HG03095 (cell line): ENCODE results near the gene LSAMP.
"Not testable (repeated sequence)": the region's sequence is repeated elsewhere in the genome, so short reads cannot be mapped to it uniquely, and the experiment has no call there.

ENCODE experiments used
- ATAC-seq: cut with Tn5 transposase; IDR thresholded peaks from one replicate; pipeline ENCODE4 v1.9.1; 2021; ENCODE audit warnings: moderate library complexity; ENCODE audit not compliant: unreplicated experiment

The LSAMP gene

DNA sequence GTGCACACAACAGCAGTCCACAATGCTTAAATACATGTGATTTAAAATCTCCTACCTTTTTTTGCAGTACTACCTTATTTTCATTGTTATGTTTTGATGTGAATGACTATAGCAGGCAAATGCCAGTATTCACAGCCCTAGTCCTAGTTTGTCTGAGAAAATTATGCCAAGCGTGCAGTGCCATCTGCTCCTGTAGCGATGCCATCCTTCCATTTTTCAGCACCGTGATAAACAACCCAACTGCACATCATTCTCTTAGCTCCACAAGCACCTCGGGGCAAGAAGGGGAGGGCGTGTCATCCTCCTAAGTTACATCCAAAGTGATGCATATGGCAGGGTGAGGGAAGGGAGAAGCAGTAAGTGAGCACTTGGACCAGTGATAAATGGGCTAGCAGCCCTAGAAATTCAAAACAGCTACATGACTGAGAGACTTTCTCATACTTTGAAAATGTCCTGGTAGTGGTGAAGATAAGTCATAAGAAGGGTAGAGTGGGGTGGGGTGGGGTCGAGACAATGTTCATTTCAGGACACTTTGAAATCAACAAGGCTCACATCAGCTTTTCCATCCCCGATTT lies 198.8 kb downstream of the LSAMP start:
- ATAC-seq = no peak

DNA sequence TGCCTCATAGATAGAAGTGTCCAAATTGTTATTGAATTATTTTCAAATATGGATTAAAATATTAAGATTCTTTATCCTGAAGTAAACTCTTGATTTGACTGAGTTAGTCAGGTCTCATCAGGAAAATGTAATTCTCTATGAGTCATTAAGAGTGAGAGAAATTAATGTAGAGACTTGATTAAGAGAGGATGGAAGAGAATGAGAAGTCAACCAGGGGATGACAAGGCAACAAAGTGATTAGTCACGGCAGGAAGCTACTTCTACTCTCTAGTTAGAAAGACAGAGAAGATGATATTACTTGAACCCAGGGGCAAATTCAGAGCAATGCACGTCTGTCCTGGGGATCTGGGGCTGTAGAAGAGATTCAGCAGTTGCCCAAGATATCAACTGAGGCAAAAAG lies 202.5 kb downstream of the LSAMP start:
- ATAC-seq = no peak

DNA sequence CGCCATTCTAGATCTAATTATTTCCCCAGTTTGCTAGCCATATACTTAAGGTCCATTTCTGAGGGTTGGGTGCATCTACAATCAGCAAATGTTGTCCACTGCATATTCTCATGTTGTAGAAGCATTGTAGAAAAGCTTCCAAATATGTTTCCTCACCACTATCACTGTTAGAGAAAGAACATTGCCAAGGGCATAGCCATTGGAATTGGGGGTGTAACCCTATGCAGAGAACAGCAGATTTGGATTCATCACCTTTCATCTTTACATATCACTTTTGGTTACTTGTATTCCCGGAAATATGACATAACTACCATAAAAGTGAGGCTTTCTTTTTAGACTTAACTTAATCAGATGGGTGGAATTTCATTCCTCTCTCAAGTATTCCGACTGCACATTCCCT lies 203.6 kb downstream of the LSAMP start:
- no peak for ATAC-seq

DNA sequence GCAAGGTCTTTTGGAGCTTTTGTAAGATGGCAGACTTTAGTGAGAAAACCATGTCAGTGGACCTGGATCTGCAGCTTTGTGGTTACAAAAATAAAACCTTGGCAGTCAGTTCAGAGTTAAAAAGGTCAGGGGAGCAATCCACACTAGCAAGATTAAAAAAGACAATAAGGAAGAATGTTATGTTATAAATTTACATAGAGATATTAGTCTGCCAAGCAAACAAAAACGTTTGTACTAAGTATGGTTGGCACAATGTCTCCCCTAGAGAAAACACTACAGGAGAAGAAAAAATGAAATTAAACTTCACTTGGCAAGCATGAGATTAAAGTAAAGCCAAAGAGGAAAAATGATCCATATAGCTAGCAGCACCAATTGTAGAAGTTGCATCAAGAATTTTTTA lies 205.0 kb downstream of the LSAMP start:
- no peak for ATAC-seq

DNA sequence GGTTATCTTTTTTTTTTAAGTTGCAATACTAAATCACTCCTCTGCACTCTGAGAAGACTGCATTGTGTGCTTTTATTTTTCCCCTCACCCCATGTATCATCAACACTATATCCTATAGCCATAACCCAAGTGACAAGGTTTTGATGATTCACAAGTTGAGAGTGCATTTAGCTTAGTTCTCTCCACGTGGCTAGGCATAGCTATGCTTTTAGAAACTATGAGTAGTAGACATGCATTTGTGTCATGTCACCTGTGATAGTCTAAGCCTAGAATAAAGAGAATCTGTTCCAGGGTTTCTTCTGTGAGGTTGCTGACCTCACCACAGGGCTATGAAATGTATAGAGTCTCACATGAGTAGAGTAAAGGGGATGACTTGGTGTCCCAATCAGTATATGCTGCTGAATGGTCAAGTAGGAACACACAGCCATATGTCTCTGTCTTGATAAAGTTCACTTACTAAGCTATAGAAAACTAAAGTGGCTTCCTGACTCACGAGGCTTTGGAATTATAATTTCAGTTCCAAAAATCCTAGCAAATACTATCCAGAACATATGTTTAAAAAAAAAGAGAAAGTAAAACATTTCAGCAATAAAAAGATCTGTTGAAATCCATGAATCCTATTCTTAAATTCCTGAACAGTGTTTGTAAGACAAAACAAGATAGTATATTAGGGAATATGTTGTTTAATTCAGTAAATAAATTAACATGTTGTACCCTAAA lies 206.3 kb downstream of the LSAMP start:
- ATAC-seq = no peak

DNA sequence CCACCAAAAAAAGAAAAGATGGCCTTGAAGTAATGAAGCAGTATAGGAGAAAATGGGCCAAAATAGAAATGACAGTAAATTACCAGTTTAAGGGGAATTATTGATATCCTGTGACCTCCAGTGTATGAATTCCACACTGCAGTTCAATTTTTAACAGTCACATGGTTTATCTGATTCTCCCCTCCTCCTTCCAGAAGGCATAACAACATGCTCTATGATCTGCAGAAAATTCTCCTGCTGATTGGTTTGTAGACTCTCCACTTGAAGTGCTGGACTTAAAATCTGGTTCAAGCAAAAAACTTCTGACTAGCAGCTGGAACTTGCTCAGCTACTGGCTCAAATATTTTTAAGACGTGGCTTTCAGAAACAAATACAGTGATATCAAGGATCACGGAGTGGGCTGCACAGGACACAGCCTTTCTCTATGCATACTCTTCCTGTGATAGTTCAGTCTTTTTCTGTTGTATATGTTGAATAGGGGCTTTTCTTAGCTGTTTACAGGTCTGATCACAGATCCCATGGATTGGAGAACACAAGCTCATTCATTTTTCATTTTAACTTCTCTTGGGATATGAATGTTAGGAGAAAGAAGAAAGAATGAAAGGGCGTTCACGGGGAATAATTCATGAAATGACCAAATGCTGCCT lies 211.5 kb downstream of the LSAMP start:
- ATAC-seq = no peak

DNA sequence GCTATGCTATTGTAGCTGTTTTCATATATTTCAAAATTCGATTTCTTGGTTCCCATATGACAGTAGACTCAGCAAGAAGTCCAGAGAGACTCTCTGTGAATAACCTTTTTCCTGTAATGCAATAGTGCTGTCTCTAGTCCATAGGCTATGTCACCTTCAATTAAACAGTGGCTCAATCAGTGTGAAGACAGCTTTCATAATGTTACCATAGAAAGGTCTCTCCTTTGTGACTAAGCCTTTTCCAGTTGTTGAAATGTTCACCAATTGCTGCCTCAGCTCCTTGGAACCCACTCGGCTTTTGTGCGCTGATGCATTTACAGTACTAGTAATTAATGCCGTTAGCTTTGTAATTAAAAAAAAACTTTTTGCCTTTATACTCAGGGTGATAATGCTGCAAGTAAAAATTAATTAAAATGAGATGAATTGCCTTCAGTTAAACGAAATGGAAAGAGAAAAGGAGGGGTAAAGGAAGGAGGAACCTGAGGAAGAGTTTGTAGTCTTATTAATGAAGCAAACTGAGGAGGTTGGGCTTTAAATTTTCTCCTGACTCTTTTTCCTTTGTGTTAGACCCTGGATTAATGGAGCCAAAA lies 214.8 kb downstream of the LSAMP start:
- no peak for ATAC-seq

DNA sequence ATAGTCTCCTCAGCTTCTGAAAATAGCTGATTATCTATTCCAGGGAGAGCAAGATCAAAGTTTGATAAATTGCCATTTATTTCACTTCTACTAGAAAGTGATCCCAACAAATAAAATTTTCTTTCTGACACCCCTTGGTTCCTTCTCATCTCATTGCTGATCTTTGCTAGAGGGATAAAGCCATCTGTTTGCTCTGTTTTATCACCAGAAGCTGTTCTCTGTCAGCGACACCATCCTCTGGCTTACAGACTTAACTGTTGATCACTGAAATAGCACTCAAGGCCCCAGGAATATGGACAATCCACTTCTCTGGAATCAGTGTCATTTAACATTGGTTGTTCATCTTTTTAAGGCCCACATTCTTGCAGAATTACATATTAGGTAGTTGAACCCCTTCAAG lies 219.0 kb downstream of the LSAMP start:
- no peak for ATAC-seq

DNA sequence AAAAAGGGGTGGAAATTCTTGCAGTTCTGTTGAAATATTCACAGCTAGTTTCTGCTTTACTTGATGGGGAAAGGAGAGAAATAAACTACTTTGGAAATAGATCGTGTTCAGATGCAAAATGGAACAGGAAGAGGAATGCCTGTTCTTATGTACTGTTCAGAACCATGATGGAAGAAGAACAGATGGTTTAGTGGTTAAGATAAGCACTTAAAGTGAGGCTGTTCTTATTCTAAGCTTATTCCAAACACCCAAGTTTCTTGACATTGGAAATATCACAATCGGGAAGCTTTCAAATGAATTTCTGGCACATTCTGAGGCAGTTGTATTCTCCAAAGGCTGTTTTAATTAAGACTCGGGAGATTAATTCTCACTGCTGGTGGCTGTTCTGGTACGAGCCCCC lies 228.5 kb downstream of the LSAMP start:
- no peak for ATAC-seq

DNA sequence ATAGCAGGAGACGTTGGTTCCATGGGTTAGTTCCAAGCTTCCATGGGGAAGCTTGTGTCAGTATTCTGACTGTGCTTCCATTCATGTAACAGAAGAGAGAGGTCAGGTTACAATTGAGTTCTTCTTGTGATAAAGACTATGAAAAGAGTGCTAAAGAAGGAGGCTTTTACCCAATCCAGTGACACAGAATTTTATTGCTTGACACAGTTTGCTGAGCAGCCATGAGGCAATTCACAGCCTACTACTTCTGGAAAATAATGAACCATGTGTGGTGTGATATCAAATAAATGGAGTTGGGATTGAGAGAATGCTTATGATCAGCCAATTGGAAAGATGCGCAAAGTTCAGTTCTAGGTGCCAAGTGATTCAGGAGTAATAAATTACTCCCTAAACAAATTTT lies 233.4 kb downstream of the LSAMP start:
- ATAC-seq = no peak

DNA sequence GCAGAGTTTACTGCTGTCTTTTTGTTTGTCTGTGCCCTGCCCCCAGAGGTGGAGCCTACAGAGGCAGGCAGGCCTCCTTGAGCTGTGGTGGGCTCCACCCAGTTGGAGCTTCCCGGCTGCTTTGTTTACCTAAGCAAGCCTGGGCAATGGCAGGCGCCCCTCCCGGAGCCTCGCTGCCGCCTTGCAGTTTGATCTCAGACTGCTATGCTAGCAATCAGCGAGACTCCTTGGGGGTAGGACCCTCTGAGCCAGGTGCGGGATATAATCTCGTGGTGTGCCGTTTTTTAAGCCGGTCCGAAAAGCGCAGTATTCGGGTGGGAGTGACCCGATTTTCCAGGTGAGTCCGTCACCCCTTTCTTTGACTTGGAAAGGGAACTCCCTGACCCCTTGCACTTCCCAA lies 236.5 kb downstream of the LSAMP start:
- ATAC-seq = not testable (repeated sequence)

DNA sequence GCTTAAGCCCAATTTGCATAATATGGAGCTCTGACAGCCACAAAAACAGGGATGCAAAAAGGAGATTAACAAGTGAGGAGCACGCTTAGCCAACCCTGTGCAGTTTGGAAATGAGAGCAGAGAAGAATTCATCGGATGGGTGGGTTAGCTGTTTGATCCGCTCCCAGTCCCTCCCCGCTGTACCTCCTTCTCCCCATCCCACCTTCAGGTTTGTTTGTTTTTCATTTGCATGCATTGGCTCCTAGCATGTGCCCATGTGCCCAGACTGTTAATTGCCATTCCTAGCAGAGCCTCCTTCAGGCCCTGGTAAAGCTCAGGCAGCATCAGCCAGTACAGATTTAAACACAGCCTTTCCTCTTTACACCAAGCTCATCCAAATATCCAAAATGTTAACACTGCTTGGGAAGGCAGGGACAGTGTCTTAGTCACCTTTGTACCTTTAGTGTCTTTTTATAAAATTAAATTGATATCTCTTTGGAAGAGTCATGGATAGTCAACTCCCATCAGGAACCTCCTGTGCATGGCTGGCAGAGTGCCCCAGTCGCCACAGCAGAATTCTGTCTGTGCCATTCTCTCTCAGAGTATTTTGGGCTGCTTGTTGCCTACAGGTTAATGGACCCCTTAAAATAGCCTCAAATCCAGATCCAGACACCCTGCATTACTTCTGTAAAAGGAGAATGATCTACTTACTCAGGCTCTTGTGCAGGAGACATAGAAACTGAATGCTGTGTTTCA lies 244.2 kb downstream of the LSAMP start:
- no peak for ATAC-seq

DNA sequence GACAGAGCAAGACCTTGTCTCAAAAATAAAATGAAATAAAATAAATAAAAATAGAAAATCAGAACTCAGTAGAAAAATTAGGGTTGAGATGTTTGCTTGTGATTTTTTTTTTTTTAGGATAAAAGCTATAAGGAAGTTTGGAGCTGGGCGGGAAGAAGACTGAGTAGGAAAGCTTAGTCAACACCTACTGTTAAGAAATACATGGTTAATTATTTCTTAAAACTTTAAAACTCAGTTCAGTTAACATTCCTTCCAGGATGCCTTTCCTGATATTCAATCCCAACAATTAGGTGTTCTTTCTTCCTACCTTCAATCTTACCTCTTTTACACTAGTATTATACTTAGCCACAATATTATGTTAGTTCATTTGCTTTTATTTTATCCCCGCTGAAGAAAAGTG lies 246.2 kb downstream of the LSAMP start:
- ATAC-seq = no peak

DNA sequence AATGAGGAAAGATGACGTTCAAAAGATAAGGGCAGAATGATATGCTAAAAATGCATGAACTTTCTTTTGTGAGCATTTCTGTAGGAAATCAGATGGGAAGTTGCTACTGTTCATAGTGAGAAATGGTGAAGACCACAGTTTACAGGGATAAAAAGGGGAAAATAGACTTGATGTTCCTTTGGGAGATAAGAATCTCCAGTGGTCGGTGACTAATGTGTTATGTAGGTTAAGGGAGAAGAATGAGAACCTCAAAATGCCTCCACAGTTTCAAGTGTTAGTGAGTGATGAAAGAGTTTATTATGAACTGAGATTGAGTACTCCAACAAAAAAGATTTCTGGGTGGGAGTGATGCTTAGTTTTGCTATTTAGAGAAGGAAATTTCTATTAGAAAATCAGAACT lies 247.2 kb downstream of the LSAMP start:
- no peak for ATAC-seq

DNA sequence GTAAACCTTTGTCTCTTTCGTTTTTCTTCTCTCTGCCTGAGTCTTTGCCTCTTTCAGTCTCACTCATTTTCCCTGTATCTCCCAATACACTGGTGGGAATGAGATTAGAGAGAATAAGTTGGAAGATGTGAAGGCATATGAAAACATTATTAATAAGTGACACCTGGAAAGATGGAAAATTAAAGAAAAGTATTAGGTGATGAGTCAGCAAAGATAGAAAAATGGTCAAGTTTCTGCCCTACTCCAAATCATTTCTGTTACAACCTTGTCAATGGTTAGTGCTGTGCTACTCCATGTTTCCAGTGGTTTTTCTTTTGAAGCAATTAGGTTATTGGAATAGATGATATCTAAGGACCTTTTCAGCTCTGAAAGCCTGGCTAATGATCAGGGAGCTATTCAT lies 252.8 kb downstream of the LSAMP start:
- no peak for ATAC-seq

DNA sequence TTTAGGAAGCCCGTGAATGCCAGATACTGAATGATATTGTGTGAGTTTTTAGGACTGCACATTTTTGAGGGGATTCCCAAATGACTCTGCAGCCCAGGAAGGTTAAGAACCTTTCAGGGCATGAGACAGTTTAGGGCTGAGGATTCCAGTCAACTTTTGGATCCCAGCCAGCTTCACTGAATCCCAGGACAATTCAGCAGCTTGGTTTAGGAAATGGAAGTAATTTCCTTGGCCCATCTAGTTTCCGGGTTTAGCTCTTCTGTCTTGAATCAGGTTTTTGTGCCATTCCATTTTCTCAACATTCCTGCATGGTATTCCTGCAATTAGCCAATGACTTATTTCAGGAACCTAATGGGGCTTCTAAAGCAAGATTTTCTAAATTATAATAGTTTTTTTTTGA lies 253.9 kb downstream of the LSAMP start:
- ATAC-seq = no peak

DNA sequence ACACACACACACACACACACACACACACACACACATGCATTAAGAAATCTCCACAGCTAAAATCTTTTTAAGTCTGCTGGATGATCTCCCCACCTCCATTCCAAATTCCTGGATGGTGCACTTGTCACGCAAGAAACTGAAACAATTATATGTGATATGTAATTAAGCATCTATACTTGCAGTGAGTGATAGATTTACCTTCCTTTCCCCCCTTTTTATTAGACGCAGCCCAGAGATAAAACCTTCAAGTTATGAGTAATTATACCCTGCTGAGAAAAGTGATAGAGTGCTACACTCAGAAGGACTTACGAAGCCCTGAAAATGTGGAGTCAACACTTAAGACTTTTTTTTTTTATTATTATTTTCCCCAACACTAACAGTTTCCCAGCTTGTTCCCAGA lies 255.2 kb downstream of the LSAMP start:
- no peak for ATAC-seq

DNA sequence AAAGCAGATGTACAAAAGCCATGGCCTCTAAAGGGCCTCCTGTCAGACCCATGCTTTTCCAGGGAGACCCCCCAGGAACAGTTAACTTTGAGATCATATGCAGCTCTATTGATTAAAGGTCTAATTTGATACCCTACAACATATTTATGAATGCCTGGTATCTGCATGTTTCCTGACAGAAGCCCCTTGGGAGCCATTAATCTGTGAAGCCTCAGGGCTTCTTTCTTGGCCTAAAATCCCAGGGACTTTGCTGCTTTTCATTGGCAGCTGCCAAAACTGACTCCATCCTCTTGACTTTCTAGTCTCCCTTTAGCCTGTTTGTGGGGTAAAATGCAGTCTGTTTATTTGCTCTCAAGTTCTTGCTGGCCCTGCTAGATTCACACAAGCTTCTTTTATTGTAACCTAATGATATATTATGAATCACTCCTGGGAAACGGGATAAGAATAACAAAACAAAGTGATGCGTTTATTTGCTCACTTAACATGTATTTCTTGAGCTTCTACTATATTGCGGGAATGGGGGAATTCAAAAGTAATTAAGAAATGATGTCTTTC lies 257.0 kb downstream of the LSAMP start:
- no peak for ATAC-seq

DNA sequence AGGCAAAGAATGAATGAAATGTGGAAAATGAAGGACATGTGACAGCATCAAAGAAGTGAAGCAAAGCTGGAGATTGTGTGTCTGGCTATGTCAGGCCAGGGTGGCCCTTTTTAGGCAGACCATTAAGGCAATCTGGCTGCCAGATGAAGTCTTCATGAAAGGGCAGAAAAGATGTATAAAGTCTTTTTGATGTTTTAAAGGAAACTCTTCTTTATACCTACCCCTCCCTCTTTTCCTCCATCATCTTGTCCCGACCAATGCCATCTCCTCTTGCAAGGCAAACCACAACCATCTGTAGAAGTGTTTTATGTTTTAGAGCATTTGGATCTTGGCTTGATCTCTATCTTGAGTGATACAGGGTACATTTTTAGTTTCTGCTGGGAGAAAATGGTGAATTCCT lies 259.2 kb downstream of the LSAMP start:
- ATAC-seq = no peak

DNA sequence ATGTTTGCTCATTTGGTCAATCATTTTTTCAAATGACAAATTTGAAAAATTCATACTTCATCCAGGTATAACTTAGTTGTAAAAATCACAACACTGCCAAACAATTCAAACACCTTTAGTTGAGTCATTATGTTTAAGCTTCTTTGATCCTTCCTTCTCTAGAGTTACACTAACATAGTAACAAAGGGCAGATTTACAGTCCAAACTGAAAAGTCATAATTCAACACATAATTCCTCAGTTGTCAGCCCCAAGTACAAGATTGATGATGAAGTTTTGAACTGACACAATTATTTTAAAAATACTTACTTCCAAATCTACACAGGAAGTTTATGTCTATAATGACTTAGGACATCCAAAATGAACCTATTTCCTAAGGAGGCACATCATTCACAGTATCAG lies 264.1 kb downstream of the LSAMP start:
- ATAC-seq = no peak

DNA sequence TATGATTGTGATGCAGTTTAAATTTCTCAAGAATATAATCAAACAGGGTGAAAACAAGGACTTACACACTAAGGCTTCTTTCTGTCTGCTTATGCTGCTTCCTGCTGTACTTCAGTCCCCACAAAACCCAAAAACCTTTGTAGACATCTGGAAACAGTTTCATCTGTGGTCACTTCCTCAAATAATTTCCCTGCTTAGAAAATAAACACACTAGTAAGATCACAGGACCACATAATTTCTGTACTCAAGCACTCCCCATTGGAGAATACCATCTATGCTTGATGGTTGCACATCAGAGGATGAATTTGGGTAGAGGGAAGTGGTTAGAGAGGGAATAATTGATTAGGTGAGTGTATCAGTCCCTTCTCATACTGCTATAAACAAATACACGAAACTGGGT lies 266.2 kb downstream of the LSAMP start:
- no peak for ATAC-seq
